ENCODE results near the gene KRTAP12-2. TPM values are rescaled to one million over a fixed set of nuclear protein-coding genes. Genes with fewer than 3 reads are reported as not detected.

The KRTAP12-2 gene
- total RNA-seq, 2 donors from 2014 or later = not detected

- peaks cover 3% of the 10 kb centered on the region for H3K4me1 ChIP-seq (ENCODE audit: control insufficient read depth, insufficient read depth, low read length)
- Mint-ChIP-seq H3K36me3 (ENCODE audit: low read depth) (no peaks in the 10 kb centered on the region), H3K27me3 (ENCODE audit: insufficient read depth) (peaks cover 49% of the 10 kb centered on the region), H3K4me3 (no peak overlapping the region), H3K27ac (no peak overlapping the region), H3K9me3 (peaks cover 5% of the 10 kb centered on the region), H3K4me1 (peaks cover 60% of the 10 kb centered on the region)
- H3K4me3 ChIP-seq (ENCODE audit: low read length) = no peak overlapping the region
- WGBS, 2 experiments (ENCODE audit: insufficient coverage in 1 of 2, insufficient read length in 1 of 2) = 86 to 91% methylated on average over 11 to 14 of the region's 14 CpGs
- no peak for TF ChIP-seq CTCF (conservative IDR thresholded peaks at IDR 0.05)
- H3K27me3 ChIP-seq (ENCODE audit: control insufficient read depth, insufficient read depth, low read length, poor library complexity, severe bottlenecking) = peaks cover 17% of the 10 kb centered on the region
- peak; percentile 24 for DNase-seq
- H3K36me3 ChIP-seq (ENCODE audit: control insufficient read depth, insufficient read depth, low read length) = no peaks in the 10 kb centered on the region
- peaks cover 2% of the 10 kb centered on the region for H3K9me3 ChIP-seq (ENCODE audit: control insufficient read depth, low read length)
- H3K9ac ChIP-seq (ENCODE audit: extremely low read depth, low read length, poor library complexity, severe bottlenecking) = no peak overlapping the region
- no peak overlapping the region for H3K27ac ChIP-seq (ENCODE audit: low read depth, low read length)
Observed at GRCh38 chr21:44701023-44701400, 34.3 kb upstream of the KRTAP12-2 start.

- H3K27ac Mint-ChIP-seq = no peak overlapping the region
- H3K4me1 Mint-ChIP-seq = peaks cover 62% of the 10 kb centered on the region
- DNase-seq = peak; percentile 53
- peak; percentile 11 for TF ChIP-seq CTCF (conservative IDR thresholded peaks at IDR 0.05)
- peaks cover 42% of the 10 kb centered on the region for H3K27me3 Mint-ChIP-seq (ENCODE audit: insufficient read depth)
- Histone ChIP-seq H3K9me3 (ENCODE audit: control insufficient read depth, low read length) (no peaks in the 10 kb centered on the region), H3K27me3 (ENCODE audit: control insufficient read depth, insufficient read depth, low read length, poor library complexity, severe bottlenecking) (peaks cover 14% of the 10 kb centered on the region), H3K4me3 (ENCODE audit: low read length) (no peak overlapping the region), H3K36me3 (ENCODE audit: control insufficient read depth, insufficient read depth, low read length) (no peaks in the 10 kb centered on the region), H3K9ac (ENCODE audit: extremely low read depth, low read length, poor library complexity, severe bottlenecking) (no peak overlapping the region), H3K4me1 (ENCODE audit: control insufficient read depth, insufficient read depth, low read length) (peaks cover 3% of the 10 kb centered on the region), H3K27ac (ENCODE audit: low read depth, low read length) (no peak overlapping the region)
- WGBS, 2 experiments (ENCODE audit: insufficient coverage in 1 of 2, insufficient read length in 1 of 2) = 82 to 85% methylated on average over 12 to 21 of the region's 21 CpGs
- no peaks in the 10 kb centered on the region for H3K9me3 Mint-ChIP-seq
- H3K36me3 Mint-ChIP-seq (ENCODE audit: low read depth) = no peaks in the 10 kb centered on the region
- no peak overlapping the region for H3K4me3 Mint-ChIP-seq
Observed at GRCh38 chr21:44700101-44701022, 33.6 kb upstream of the KRTAP12-2 start.

GRCh38 chr21:44699502-44700001 is 32.8 kb upstream of the KRTAP12-2 start:
- peaks cover 11% of the 10 kb centered on the region for H3K27me3 ChIP-seq (ENCODE audit: control insufficient read depth, insufficient read depth, low read length, poor library complexity, severe bottlenecking)
- peak overlapping the region; percentile 32 for H3K27ac Mint-ChIP-seq

More at GRCh38 chr21:44699502-44700001, 32.8 kb upstream of the KRTAP12-2 start:
- Mint-ChIP-seq H3K9me3 (no peaks in the 10 kb centered on the region), H3K4me1 (peaks cover 56% of the 10 kb centered on the region), H3K36me3 (ENCODE audit: low read depth) (no peaks in the 10 kb centered on the region), H3K27me3 (ENCODE audit: insufficient read depth) (peaks cover 34% of the 10 kb centered on the region), H3K4me3 (no peak overlapping the region)
- 86 to 90% methylated on average over 15 to 17 of the region's 17 CpGs for WGBS, 2 experiments (ENCODE audit: insufficient coverage in 1 of 2, insufficient read length in 1 of 2)
- Histone ChIP-seq H3K9me3 (ENCODE audit: control insufficient read depth, low read length) (no peaks in the 10 kb centered on the region), H3K4me3 (ENCODE audit: low read length) (no peak overlapping the region), H3K27ac (ENCODE audit: low read depth, low read length) (no peak overlapping the region), H3K9ac (ENCODE audit: extremely low read depth, low read length, poor library complexity, severe bottlenecking) (no peak overlapping the region), H3K36me3 (ENCODE audit: control insufficient read depth, insufficient read depth, low read length) (no peaks in the 10 kb centered on the region), H3K4me1 (ENCODE audit: control insufficient read depth, insufficient read depth, low read length) (peaks cover 3% of the 10 kb centered on the region)
- DNase-seq = peak; percentile 62
- TF ChIP-seq CTCF (conservative IDR thresholded peaks at IDR 0.05) = no peak
